VCaP (cell line): ENCODE measurements around the gene COL24A1.
"Not testable (repeated sequence)": the region's sequence is repeated elsewhere in the genome, so short reads cannot be mapped to it uniquely, and the experiment has no call there.

Experiments used
- H3K27ac ChIP-seq: fragments of 450-650 bp; 2 replicates; pipeline ENCODE4 v1.5.1; 2017
- TF ChIP-seq, protein P1 (sequence below): fragments of 450-650 bp; conservative IDR thresholded peaks from 2 replicates; pipeline ENCODE4 v1.5.1; 2017; ENCODE audit warnings: mild to moderate bottlenecking, moderate library complexity

The COL24A1 gene

DNA sequence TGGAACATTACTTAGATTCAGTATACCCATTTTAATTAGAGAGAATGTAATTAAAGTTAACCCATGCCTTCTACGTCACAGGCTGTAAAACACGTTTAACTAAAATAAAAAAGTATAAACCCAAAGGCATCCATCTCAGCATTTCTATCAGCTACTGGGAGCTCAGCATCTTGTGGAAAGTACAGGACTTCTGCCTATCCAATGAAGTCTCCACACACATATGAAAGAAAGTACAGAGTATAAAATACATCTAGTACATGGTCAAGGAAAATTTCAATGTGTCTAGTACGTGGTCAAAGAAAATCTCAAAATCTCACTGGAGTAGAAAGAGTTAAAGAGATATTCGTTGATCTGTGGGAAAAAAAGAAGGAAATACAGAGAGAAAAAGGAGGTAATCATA, 306.9 kb downstream of the COL24A1 start:
- no peak overlapping the region for H3K27ac ChIP-seq
- TF ChIP-seq, protein P1, sequence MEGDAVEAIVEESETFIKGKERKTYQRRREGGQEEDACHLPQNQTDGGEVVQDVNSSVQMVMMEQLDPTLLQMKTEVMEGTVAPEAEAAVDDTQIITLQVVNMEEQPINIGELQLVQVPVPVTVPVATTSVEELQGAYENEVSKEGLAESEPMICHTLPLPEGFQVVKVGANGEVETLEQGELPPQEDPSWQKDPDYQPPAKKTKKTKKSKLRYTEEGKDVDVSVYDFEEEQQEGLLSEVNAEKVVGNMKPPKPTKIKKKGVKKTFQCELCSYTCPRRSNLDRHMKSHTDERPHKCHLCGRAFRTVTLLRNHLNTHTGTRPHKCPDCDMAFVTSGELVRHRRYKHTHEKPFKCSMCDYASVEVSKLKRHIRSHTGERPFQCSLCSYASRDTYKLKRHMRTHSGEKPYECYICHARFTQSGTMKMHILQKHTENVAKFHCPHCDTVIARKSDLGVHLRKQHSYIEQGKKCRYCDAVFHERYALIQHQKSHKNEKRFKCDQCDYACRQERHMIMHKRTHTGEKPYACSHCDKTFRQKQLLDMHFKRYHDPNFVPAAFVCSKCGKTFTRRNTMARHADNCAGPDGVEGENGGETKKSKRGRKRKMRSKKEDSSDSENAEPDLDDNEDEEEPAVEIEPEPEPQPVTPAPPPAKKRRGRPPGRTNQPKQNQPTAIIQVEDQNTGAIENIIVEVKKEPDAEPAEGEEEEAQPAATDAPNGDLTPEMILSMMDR: no peak

DNA sequence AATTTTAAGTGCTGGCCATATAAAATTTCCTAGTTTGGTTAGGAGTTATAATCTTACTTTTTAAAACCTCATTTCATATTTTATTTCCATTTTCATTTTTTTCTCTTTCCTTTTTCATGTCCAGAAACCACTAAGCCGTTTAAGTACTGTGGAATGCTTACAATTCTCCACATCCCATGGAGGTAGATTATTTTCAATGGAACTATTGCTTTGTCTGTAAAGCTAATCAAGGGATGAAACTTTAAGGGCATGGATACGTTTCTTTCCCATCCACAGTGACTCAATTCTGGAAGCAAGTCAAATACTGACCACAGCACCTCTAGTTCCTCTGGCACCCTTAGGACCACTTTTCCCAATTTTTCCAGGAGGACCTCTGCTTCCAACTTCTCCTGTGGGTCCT, 309.2 kb downstream of the COL24A1 start:
- TF ChIP-seq, protein P1: no peak
- H3K27ac ChIP-seq: no peak overlapping the region

DNA sequence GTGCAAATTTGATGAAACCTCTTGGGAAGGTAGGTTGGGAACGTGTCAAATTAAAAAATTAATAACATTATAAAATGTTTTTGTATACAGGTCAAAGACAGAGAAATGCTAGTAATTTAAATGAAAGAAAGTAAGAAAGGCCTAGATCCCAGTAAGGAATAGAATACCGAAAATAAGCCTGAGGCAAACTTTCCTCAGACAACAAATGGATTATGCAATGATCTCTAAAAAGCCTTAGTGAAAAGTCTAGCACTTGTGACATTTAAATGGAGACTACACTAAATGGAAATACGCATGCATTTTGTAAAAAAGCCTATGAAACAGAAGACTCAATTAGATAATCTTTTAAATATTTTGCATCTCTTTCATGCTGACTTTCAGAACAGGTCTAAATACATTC, 309.9 kb downstream of the COL24A1 start:
- no peak overlapping the region for H3K27ac ChIP-seq
- TF ChIP-seq, protein P1: no peak

DNA sequence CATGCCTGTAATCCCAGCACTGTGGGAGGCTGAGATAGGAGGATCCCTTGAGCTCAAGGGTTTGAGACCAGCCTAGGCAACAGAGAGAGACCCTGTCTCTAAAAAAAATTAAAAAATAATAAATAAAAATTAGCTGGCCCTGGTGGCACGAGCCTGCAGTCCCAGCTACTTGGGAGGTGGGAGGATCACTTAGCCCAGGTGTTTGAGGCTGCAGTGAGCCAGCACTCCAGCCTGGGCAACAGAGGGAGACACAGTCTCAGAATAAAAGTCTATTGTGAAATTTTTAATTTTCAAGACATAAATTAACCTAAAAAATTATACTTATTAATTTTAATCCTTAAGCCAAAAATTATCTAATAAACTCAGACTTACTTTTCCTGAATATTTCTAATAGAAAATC, 317.1 kb downstream of the COL24A1 start:
- no peak overlapping the region for H3K27ac ChIP-seq
- TF ChIP-seq, protein P1: no peak

DNA sequence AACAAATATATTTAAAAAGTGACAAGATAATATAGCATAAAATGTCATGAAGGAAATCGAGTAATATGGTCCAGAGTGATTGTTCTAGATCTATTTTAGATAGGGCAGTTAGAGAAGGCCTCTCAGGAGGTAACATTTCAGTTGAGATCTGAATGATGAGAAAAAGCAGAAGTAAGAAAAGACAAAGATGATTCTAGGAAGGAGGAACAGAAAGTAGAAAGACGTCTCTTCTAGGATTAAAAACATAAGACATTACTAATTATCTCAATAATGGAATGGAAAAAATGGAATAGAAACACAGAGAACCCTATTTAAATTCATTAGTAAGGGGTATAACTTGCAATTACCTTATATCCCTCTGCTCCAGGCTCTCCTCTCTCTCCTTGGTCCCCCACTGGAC, 318.3 kb downstream of the COL24A1 start:
- no peak overlapping the region for H3K27ac ChIP-seq
- TF ChIP-seq, protein P1: no peak

DNA sequence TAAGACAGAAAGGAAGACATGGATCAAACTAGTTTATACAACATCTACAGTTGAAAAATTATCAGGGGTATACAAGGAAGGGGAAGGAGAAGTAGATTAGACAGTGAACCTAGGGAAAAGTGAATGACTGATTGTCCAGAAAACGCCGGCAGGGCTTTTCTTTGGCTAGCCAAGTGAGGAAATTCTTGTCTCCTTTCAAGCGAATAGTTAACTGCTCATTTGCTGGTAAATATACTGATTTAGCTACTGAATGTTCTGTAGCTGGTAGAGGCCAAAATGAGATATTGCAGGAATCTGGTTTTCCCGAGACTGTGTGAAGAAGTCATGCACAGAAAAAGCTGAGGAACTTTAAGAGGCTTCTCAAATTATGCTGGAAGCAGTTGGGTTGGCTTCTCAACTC, 319.8 kb downstream of the COL24A1 start:
- TF ChIP-seq, protein P1: no peak
- H3K27ac ChIP-seq: no peak overlapping the region

DNA sequence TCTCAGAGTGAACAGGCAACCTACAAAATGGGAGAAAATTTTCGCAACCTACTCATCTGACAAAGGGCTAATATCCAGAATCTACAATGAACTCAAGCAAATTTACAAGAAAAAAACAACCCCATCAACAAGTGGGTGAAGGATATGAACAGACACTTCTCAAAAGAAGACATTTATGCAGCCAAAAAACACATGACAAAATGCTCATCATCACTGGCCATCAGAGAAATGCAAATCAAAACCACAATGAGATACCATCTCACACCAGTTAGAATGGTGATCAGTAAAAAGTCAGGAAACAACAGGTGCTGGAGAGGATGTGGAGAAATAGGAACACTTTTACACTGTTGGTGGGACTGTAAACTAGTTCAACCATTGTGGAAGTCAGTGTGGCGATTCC, 323.4 kb downstream of the COL24A1 start:
- H3K27ac ChIP-seq: not testable (repeated sequence)

DNA sequence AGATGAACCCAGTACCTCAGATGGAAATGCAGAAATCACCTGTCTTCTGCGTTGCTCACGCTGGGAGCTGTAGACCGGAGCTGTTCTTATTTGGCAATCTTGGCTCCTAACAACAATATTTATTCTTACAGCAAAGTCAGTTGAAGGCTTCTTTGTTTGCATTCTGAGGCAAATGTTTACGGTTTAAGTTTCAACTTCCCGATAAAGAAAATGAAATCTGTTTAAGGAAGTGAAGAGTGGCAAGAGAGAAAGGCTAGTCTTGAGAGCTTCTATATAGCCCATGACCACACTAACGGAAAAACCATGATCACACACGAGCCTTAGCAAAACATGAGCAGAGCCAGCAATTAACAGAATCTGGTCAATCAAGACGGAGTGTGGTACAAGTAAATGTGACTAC, 325.7 kb downstream of the COL24A1 start:
- TF ChIP-seq, protein P1: no peak
- no peak overlapping the region for H3K27ac ChIP-seq
